Lung (tissue), 12 donors: ENCODE results near the gene NPPA. TPM values are rescaled to one million over a fixed set of nuclear protein-coding genes. Genes with fewer than 3 reads are reported as not detected.

Experiments
- ATAC-seq: fragments of 200-7000 bp; cut with Tn5 transposase; one replicate; pipeline ENCODE4 v1.9.1; 2020; ENCODE audit warnings: moderate number of reproducible peaks; ENCODE audit not compliant: insufficient read depth, low FRiP score
- DNase-seq, 3 donors: peaks; one replicate each; pipeline ENCODE4 v3.0.0-alpha.2; 2013 to 2017
- H3K27ac ChIP-seq, 2 donors: one replicate each; pipeline ENCODE4 v1.5.1; 2013; ENCODE audit warnings: mild to moderate bottlenecking in 2 of 2, moderate library complexity in 2 of 2, control low read depth in 1 of 2, inconsistent platforms in 1 of 2, low read depth in 1 of 2, low read length in 1 of 2
- H3K27me3 ChIP-seq, 3 donors: one replicate each; pipeline ENCODE4 v1.5.1; 2013; ENCODE audit warnings: low read length in 2 of 3; ENCODE audit not compliant: control insufficient read depth in 3 of 3, insufficient read depth in 3 of 3
- H3K36me3 ChIP-seq, 4 donors: one replicate each; pipeline ENCODE4 v1.5.1; 2013; ENCODE audit warnings: low read length in 4 of 4, mild to moderate bottlenecking in 1 of 4, moderate library complexity in 1 of 4; ENCODE audit not compliant: control insufficient read depth in 4 of 4, insufficient read depth in 4 of 4
- H3K4me1 ChIP-seq, 5 donors: one replicate each; pipeline ENCODE4 v1.5.1; 2013; ENCODE audit warnings: low read length in 5 of 5, mild to moderate bottlenecking in 2 of 5, moderate library complexity in 1 of 5; ENCODE audit not compliant: control insufficient read depth in 5 of 5, insufficient read depth in 5 of 5
- H3K4me3 ChIP-seq: one replicate; pipeline ENCODE4 v1.5.1; 2013; ENCODE audit warnings: mild to moderate bottlenecking, control low read depth, moderate library complexity
- H3K9ac ChIP-seq, 2 donors: one replicate each; pipeline ENCODE4 v1.5.1; 2013; ENCODE audit warnings: low read length in 2 of 2, control low read depth in 1 of 2; ENCODE audit not compliant: insufficient read depth in 1 of 2
- H3K9me3 ChIP-seq, 4 donors: one replicate each; pipeline ENCODE4 v1.5.1; 2013; ENCODE audit warnings: low read length in 3 of 4, mild to moderate bottlenecking in 1 of 4, moderate library complexity in 1 of 4; ENCODE audit not compliant: control insufficient read depth in 4 of 4, insufficient read depth in 3 of 4
- CTCF ChIP-seq: IDR thresholded peaks from 2 replicates; pipeline ENCODE4 v1.5.1; 2012; ENCODE audit warnings: mild to moderate bottlenecking; ENCODE audit errors: control extremely low read depth, extremely low read depth
- WGBS, 2 donors: extraction: QIAGEN DNeasy Blood & Tissue Kit; methylation state at CpG; one replicate each; pipeline ENCODE4 v1.1.7; 2013; 5-methylcytosine and 5-hydroxymethylcytosine counted together
- polyA plus RNA-seq, 2 donors: library from polyadenylated mRNA; stranded (reverse); fragments of 200-250 nt; gene quantifications; one replicate each; pipeline ENCODE4 v1.2.1, GENCODE V29; 2013
- total RNA-seq, 2 donors: library from RNA; depleted of rRNA in 1 of 2; stranded (reverse); fragments of >200 nt in 1 of 2; gene quantifications; one replicate each; pipeline ENCODE4 v1.2.1, GENCODE V29; 2014 to 2021
- donor health status: control.
- donor health status: control.
- donor health status: Bipolar disorder and iron deficiency.
- donor health status: healthy.
- donor health status: DM: yes; HTN: yes; CAD: no.

NPPA gene
- total and polyA plus RNA-seq, 4 donors, result 0.81 to 19.8 (median 6.7) TPM; not detected in 1

- Histone ChIP-seq H3K27ac (peak overlapping the region in 1 of 2 donors; percentile 92), H3K4me1 (peaks cover 0 to 8% (median 6%) of the 10 kb centered on the region in 5 donors), H3K4me3 (no peak overlapping the region), H3K9me3 (no peaks in the 10 kb centered on the region), H3K27me3 (peaks cover 0 to 5% (median 0%) of the 10 kb centered on the region in 3 donors), H3K9ac (no peak overlapping the region), H3K36me3 (no peaks in the 10 kb centered on the region)
- DNase-seq (no peak), ATAC-seq (no peak)
- no peak for TF ChIP-seq CTCF
- WGBS, 2 donors, result 85 to 92% methylated on average over 7 of the region's 7 CpGs
These were observed 40.1 kb upstream of the NPPA start for GRCh38 chr1:11887666-11888007.

GRCh38 chr1:11886986-11887665, 39.5 kb upstream of the NPPA start:
- Histone ChIP-seq H3K4me1 (peaks cover 0 to 8% (median 6%) of the 10 kb centered on the region in 5 donors), H3K36me3 (no peaks in the 10 kb centered on the region), H3K27me3 (peaks cover 0 to under 1% (median 0%) of the 10 kb centered on the region in 3 donors), H3K9me3 (no peaks in the 10 kb centered on the region), H3K27ac (peak overlapping the region in 1 of 2 donors; percentile 92), H3K9ac (no peak overlapping the region), H3K4me3 (no peak overlapping the region)
- ATAC-seq (no peak), DNase-seq (no peak)
- WGBS, 2 donors, result 85 to 93% methylated on average over 19 of the region's 19 CpGs
- TF ChIP-seq CTCF, result no peak

- WGBS, 2 donors, result 71 to 85% methylated on average over 6 of the region's 6 CpGs
- H3K27ac ChIP-seq, result peak overlapping the region in 1 of 2 donors; percentile 92
These were observed 38.3 kb upstream of the NPPA start for GRCh38 chr1:11885916-11886315.

More at GRCh38 chr1:11885916-11886315, 38.3 kb upstream of the NPPA start:
- H3K4me3 ChIP-seq, result no peak overlapping the region
- H3K9ac ChIP-seq, result no peak overlapping the region
- ATAC-seq (no peak), DNase-seq (no peak)
- no peaks in the 10 kb centered on the region for H3K27me3 ChIP-seq
- TF ChIP-seq CTCF, result no peak
- H3K9me3 ChIP-seq, result no peaks in the 10 kb centered on the region
- peaks cover 3 to 14% (median 8%) of the 10 kb centered on the region in 5 donors for H3K4me1 ChIP-seq
- H3K36me3 ChIP-seq, result no peaks in the 10 kb centered on the region
